ENCODE data around the gene FOXL3. TPM values are rescaled to one million over a fixed set of nuclear protein-coding genes. Genes with fewer than 3 reads are reported as not detected.

The FOXL3 gene
- total RNA-seq, 3 donors from 2014 or later = not detected

- Histone ChIP-seq H3K36me3 (no peaks in the 10 kb centered on the region), H3K4me1 (no peaks in the 10 kb centered on the region), H3K27ac (no peak overlapping the region), H3K27me3 (peaks cover 9 to 28% of the 10 kb centered on the region in 2 donors), H3K4me3 (no peak overlapping the region), H3K9me3 (no peaks in the 10 kb centered on the region)
- TF ChIP-seq POLR2A (IDR thresholded peaks at IDR 0.05) = no peak
- TF ChIP-seq POLR2AphosphoS5 (IDR thresholded peaks at IDR 0.05) = no peak
- TF ChIP-seq CTCF (IDR thresholded peaks at IDR 0.05) = no peak
- intact Hi-C loops (cut with DNase I; ENCODE audit: low total_unique reads) = no loop called here
- DNase-seq (ENCODE audit: low spot score in 2 of 2) = no peak
Measured at GRCh38 chr7:285731-286130, 4.2 kb upstream of the FOXL3 start.

GRCh38 chr7:286266-286665, 3.7 kb upstream of the FOXL3 start:
- Histone ChIP-seq H3K27me3 (peaks cover 10 to 32% of the 10 kb centered on the region in 2 donors), H3K36me3 (no peaks in the 10 kb centered on the region), H3K4me3 (no peak overlapping the region), H3K4me1 (no peaks in the 10 kb centered on the region), H3K27ac (no peak overlapping the region), H3K9me3 (no peaks in the 10 kb centered on the region)
- DNase-seq (ENCODE audit: low spot score in 2 of 2) = no peak
- TF ChIP-seq CTCF (IDR thresholded peaks at IDR 0.05) = no peak
- no peak for TF ChIP-seq POLR2A (IDR thresholded peaks at IDR 0.05)
- TF ChIP-seq POLR2AphosphoS5 (IDR thresholded peaks at IDR 0.05) = no peak
- intact Hi-C loops (cut with DNase I; ENCODE audit: low total_unique reads) = no loop called here

GRCh38 chr7:288671-289101, 1.3 kb upstream of the FOXL3 start:
- TF ChIP-seq CTCF (IDR thresholded peaks at IDR 0.05) (no peak), POLR2A (IDR thresholded peaks at IDR 0.05) (no peak), POLR2AphosphoS5 (IDR thresholded peaks at IDR 0.05) (no peak)
- peak in 1 of 2 donors; percentile 38 for DNase-seq (ENCODE audit: low spot score in 2 of 2)
- Histone ChIP-seq H3K27ac (no peak overlapping the region), H3K36me3 (no peaks in the 10 kb centered on the region), H3K4me1 (no peaks in the 10 kb centered on the region), H3K9me3 (no peaks in the 10 kb centered on the region), H3K27me3 (peaks cover 10 to 56% of the 10 kb centered on the region in 2 donors), H3K4me3 (no peak overlapping the region)
- intact Hi-C loops (cut with DNase I; ENCODE audit: low total_unique reads) = no loop called here

GRCh38 chr7:289209-289755, 688 bp upstream of the FOXL3 start:
- peak in 1 of 2 donors; percentile 27 for DNase-seq (ENCODE audit: low spot score in 2 of 2)
- intact Hi-C loops (cut with DNase I; ENCODE audit: low total_unique reads) = no loop called here
- Histone ChIP-seq H3K4me3 (no peak overlapping the region), H3K9me3 (no peaks in the 10 kb centered on the region), H3K27me3 (peaks cover 10 to 62% of the 10 kb centered on the region in 2 donors), H3K4me1 (no peaks in the 10 kb centered on the region), H3K27ac (no peak overlapping the region), H3K36me3 (no peaks in the 10 kb centered on the region)
- TF ChIP-seq CTCF (IDR thresholded peaks at IDR 0.05) (no peak), POLR2AphosphoS5 (IDR thresholded peaks at IDR 0.05) (no peak), POLR2A (IDR thresholded peaks at IDR 0.05) (no peak)

GRCh38 chr7:290554-291372, 793 bp downstream of the FOXL3 start:
- Histone ChIP-seq H3K9me3 (no peaks in the 10 kb centered on the region), H3K27ac (no peak overlapping the region), H3K36me3 (no peaks in the 10 kb centered on the region), H3K27me3 (peaks cover 10 to 77% of the 10 kb centered on the region in 2 donors), H3K4me1 (no peaks in the 10 kb centered on the region), H3K4me3 (peak overlapping the region in 1 of 3 donors; percentile 49)
- DNase-seq (ENCODE audit: low spot score in 2 of 2) = peak in 1 of 2 donors; percentile 27
- intact Hi-C loops (cut with DNase I; ENCODE audit: low total_unique reads) = no loop called here
- TF ChIP-seq CTCF (IDR thresholded peaks at IDR 0.05) (no peak), POLR2AphosphoS5 (IDR thresholded peaks at IDR 0.05) (no peak), POLR2A (IDR thresholded peaks at IDR 0.05) (no peak)

All from breast epithelium (tissue), 4 donors.